ENCODE data around the gene EID2B. TPM values are rescaled to one million over a fixed set of nuclear protein-coding genes. Genes with fewer than 3 reads are reported as not detected.

The EID2B gene
- total RNA-seq, 1 donor from 2014 or later = 1.8 TPM

DNA sequence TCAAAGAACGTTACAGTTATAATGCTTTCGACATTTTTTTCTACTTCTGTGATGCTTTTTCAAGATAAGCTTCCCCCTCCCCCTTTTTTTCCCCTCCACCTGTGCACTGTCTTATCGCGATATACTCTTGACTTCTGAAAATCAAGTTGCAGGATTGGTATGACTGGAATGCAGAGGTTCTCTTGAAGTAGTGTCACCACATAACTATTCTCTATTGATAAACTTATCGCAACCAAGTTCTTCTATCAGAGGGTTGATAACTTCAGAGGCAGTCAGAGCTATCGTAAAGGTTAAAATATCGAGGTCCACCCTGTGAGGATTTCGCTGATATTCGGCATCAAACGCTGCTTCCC is 6.5 kb upstream of the EID2B start:
- TF ChIP-seq, protein P1, sequence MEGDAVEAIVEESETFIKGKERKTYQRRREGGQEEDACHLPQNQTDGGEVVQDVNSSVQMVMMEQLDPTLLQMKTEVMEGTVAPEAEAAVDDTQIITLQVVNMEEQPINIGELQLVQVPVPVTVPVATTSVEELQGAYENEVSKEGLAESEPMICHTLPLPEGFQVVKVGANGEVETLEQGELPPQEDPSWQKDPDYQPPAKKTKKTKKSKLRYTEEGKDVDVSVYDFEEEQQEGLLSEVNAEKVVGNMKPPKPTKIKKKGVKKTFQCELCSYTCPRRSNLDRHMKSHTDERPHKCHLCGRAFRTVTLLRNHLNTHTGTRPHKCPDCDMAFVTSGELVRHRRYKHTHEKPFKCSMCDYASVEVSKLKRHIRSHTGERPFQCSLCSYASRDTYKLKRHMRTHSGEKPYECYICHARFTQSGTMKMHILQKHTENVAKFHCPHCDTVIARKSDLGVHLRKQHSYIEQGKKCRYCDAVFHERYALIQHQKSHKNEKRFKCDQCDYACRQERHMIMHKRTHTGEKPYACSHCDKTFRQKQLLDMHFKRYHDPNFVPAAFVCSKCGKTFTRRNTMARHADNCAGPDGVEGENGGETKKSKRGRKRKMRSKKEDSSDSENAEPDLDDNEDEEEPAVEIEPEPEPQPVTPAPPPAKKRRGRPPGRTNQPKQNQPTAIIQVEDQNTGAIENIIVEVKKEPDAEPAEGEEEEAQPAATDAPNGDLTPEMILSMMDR (conservative IDR thresholded peaks at IDR 0.05; ENCODE audit: low read depth, low read length) = no peak
- peak overlapping the region; percentile 78 for H3K4me3 ChIP-seq (ENCODE audit: low read depth, low read length)
- DNase-seq (ENCODE audit: low read depth) = peak; percentile 58

DNA sequence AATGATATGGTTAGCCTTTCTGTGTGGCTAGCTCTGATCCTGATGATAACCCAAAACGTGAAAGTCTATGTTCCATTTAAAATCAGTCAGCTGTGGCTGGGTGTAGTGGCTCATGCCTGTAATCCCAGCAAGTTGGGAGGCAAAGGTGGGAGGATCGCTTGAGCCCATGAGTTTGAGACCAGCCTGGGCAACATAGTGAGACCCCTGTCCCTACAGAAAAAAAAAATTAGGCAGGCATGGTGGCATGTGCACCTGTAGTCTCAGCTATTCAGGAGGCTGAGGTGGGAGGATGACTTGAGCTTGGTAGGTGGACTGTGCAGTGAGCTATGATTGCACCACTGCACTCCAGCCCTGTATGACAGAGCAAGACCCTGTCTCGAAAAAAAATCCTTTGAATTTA is 1.1 kb upstream of the EID2B start:
- DNase-seq (ENCODE audit: low read depth) = no peak
- TF ChIP-seq, protein P1 (conservative IDR thresholded peaks at IDR 0.05; ENCODE audit: low read depth, low read length) = no peak
- no peak overlapping the region for H3K4me3 ChIP-seq (ENCODE audit: low read depth, low read length)

DNA sequence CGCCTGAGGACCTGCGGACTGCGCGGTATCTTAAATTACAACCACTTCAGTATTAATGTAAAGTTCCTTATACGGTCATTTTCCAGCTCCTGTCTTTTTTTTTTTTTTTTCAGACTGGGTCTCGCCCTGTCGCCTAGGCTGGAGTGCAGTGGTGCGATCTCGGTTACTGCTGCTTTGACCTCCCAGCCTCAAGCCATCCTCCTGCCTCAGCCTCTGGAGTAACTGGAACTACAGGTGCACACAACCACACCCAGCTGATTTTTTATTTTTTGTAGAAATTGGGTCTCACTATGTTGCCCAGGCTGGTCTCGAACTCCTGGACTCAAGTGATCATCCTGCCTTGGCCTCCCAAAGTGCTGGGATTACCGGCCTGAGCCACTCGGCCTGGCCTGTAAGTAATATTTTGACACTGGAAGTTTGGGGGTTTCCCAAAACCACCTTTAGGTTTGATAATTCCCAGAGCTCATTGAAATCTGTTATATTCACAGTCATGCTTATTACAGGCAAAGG is 406 bp upstream of the EID2B start:
- TF ChIP-seq, protein P1 (conservative IDR thresholded peaks at IDR 0.05; ENCODE audit: low read depth, low read length) = no peak
- H3K4me3 ChIP-seq (ENCODE audit: low read depth, low read length) = peak overlapping the region; percentile 97

DNA sequence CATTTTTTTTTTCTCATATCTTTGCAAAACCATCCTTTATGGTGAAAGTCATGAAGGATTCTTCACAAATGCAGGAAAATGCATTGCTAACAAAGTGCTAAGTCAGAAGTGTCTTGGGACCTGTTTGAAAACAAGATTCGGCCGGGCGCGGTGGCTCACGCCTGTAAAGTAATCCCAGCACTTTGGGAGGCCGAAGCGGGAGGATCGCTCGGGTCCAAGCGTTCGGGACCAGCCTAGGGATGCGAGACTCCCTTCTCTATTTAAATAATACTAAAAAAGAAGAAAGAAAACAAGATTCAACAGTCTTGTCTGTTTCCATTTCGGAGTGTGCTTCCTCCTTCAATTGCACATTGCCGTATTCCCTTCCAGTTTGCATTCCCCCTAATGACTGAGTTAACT is 819 bp downstream of the EID2B start:
- TF ChIP-seq, protein P1 (conservative IDR thresholded peaks at IDR 0.05; ENCODE audit: low read depth, low read length) = no peak
- H3K4me3 ChIP-seq (ENCODE audit: low read depth, low read length) = peak overlapping the region; percentile 97

More for the DNA sequence above, 406 bp upstream of the EID2B start:
- DNase-seq (ENCODE audit: low read depth) = no peak

DNA sequence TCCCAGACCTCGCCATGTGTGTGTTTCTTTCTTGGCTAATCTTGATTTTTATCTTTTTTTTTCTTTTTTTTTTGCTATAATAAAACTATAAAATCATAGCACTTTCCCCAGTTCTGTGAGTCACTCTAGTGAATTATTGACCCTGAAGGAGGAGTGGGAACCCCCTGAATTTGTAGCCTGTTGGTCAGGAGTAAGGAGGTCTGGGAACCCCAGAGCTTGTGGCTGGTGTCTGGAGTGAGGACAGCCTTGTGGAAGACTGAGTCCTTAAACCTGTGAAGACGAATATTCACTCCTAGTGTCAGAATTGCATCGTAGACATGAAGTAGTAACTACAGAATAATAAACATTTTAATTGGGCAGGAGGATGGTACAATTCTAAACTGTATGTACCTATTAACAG is 7.4 kb downstream of the EID2B start:
- TF ChIP-seq, protein P1 (conservative IDR thresholded peaks at IDR 0.05; ENCODE audit: low read depth, low read length) = no peak
- no peak overlapping the region for H3K4me3 ChIP-seq (ENCODE audit: low read depth, low read length)
- DNase-seq (ENCODE audit: low read depth) = no peak

More for the DNA sequence above, 819 bp downstream of the EID2B start:
- no peak for DNase-seq (ENCODE audit: low read depth)

DNA sequence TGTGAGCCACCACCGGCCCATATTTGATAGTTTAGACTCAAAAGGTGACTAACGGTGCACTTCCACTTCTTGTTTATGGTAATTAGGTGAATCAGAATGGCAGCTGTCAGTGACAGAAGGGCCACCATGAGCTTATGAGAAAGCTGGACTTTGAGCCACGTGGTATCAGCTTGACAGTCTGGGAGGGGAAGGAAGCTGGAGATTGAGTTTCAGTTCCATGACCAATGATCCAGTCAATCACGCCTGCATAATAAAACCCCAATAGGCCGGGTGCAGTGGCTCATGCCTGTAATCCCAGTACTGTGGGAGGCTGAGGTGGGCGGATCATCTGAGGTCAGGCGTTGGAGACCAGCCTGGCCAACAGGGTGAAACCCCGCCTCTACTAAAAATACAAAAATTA is 8.2 kb downstream of the EID2B start:
- no peak for DNase-seq (ENCODE audit: low read depth)
- TF ChIP-seq, protein P1 (conservative IDR thresholded peaks at IDR 0.05; ENCODE audit: low read depth, low read length) = no peak
- no peak overlapping the region for H3K4me3 ChIP-seq (ENCODE audit: low read depth, low read length)
